K562 (cell line): Measurements from ENCODE around the gene AMTN. TPM values are rescaled to one million over a fixed set of nuclear protein-coding genes. Genes with fewer than 3 reads are reported as not detected.

Experiments used
- ATAC-seq: fragments of 200-7000 bp; cut with Tn5 transposase; 3 replicates; pipeline ENCODE4 v1.9.1; 2020; ENCODE audit warnings: moderate library complexity
- BruUV-seq: library from RNA; stranded (reverse); fragments of 400-500 nt; replicated peaks from 2 replicates; lab custom pipeline; 2021; lab: Mats Ljungman, UMichigan
- CTCF ChIA-PET: fragments of 300-600 bp; formaldehyde crosslinking; extraction: SDS; loops from one replicate; lab custom pipeline; 2021; ENCODE audit warnings: low intra/inter-chr PET ratio; lab: Yijun Ruan, JAX
- POLR2A ChIA-PET: fragments of 300-600, 350-650 bp; sonication (Branson Sonifier 250); formaldehyde crosslinking; extraction: SDS; loops from one replicate; lab custom pipeline; 2021; ENCODE audit warnings: antibody characterized with exemption, inconsistent platforms; lab: Yijun Ruan, JAX
- DNase-seq, 4 experiments: peaks; one replicate each; pipeline versions ENCODE4 v3.0.0 to v3.0.0-alpha.2; 2011 to 2018; ENCODE audit warnings: low spot score in 3 of 4, mixed read lengths in 3 of 4; ENCODE audit errors: extremely low read depth in 1 of 4
- FAIRE-seq: peaks from 2 replicates; lab custom pipeline; 2011; peaks lifted over from hg19 to GRCh38; lab: Jason Lieb, UNC
- H2AFZ ChIP-seq: 2 replicates; pipeline ENCODE4 v1.6.0; 2011; ENCODE audit warnings: low read depth, low read length, control low read depth, inconsistent platforms
- H3K27ac ChIP-seq: fragments of 200-600 bp; 3 replicates; pipeline ENCODE4 v1.8.0; 2011; ENCODE audit warnings: low read depth, mild to moderate bottlenecking, control low read depth, inconsistent platforms, low read length, moderate library complexity, mixed read lengths; ENCODE audit errors: extremely low read depth
- H3K27me3 ChIP-seq, 2 experiments: fragments of 300-600 bp in 1 of 2; 2 replicates in 1 of 2; 3 replicates in 1 of 2; pipeline versions ENCODE4 v1.6.0 to v1.8.0; 2011; ENCODE audit warnings: inconsistent platforms in 2 of 2, low read length in 2 of 2, mild to moderate bottlenecking in 1 of 2, mixed read lengths in 1 of 2, moderate library complexity in 1 of 2; ENCODE audit not compliant: control insufficient read depth in 2 of 2, insufficient read depth in 2 of 2
- H3K36me3 ChIP-seq: fragments of 300-600 bp; 3 replicates; pipeline ENCODE4 v1.8.0; 2011; ENCODE audit warnings: mild to moderate bottlenecking, low read length, inconsistent platforms; ENCODE audit not compliant: control insufficient read depth, insufficient read depth
- H3K4me1 ChIP-seq, 2 experiments: fragments of 200-600 bp in 1 of 2; replicated peaks in 1 of 2; 2 replicates in 1 of 2; 3 replicates in 1 of 2; pipeline versions ENCODE4 v1.5.1 to v1.8.0; 2011; ENCODE audit warnings: inconsistent platforms in 2 of 2, low read length in 2 of 2, mild to moderate bottlenecking in 1 of 2, mixed read lengths in 1 of 2, moderate library complexity in 1 of 2; ENCODE audit not compliant: control insufficient read depth in 2 of 2, insufficient read depth in 2 of 2
- H3K4me2 ChIP-seq: 2 replicates; pipeline ENCODE4 v1.6.1; 2011; ENCODE audit warnings: low read length, control low read depth, inconsistent platforms, mixed read lengths; ENCODE audit not compliant: insufficient read depth
- H3K4me3 ChIP-seq: fragments of 200-600 bp; sonication (generic), shearing (Covaris generic); 2 replicates; pipeline ENCODE4 v1.5.1; 2016; ENCODE audit warnings: control low read depth, inconsistent platforms
- H3K79me2 ChIP-seq: fragments of 200-600 bp; 3 replicates; pipeline ENCODE4 v1.8.0; 2011; ENCODE audit warnings: low read length, inconsistent platforms; ENCODE audit not compliant: control insufficient read depth, insufficient read depth
- H3K9ac ChIP-seq, 2 experiments: 2 replicates each; pipeline versions ENCODE4 v1.6.0 to v1.6.1; 2011; ENCODE audit warnings: low read depth in 2 of 2, low read length in 2 of 2, control low read depth in 1 of 2, inconsistent platforms in 1 of 2, mild to moderate bottlenecking in 1 of 2, mixed read lengths in 1 of 2; ENCODE audit not compliant: insufficient read depth in 1 of 2
- H3K9me1 ChIP-seq: one replicate; pipeline ENCODE4 v1.6.0; 2011; ENCODE audit warnings: inconsistent platforms, mild to moderate bottlenecking, low read length, moderate library complexity; ENCODE audit not compliant: control insufficient read depth, insufficient read depth
- H3K9me3 ChIP-seq: replicated peaks from 2 replicates; pipeline ENCODE4 v1.5.1; 2011; ENCODE audit warnings: low read depth, low read length, inconsistent platforms; ENCODE audit not compliant: control insufficient read depth, insufficient read depth
- H4K20me1 ChIP-seq: replicated peaks from 2 replicates; pipeline ENCODE4 v1.6.1; 2011; ENCODE audit warnings: low read length, inconsistent platforms, mixed read lengths; ENCODE audit not compliant: control insufficient read depth, insufficient read depth
- CCNT2 ChIP-seq: IDR thresholded peaks from 2 replicates; pipeline ENCODE4 v1.6.1; 2011; ENCODE audit warnings: borderline replicate concordance, low read depth, mild to moderate bottlenecking, moderate library complexity, mixed read lengths, low read length; ENCODE audit not compliant: insufficient read length; ENCODE audit errors: extremely low read depth
- ELF2 ChIP-seq: fragments of 250-450 bp; sonication (Bioruptor Pico); IDR thresholded peaks from 2 replicates; pipeline ENCODE4 v1.5.0; 2021; ENCODE audit warnings: mild to moderate bottlenecking
- HNRNPUL1 ChIP-seq: fragments of 200-400 bp; formaldehyde crosslinking; IDR thresholded peaks from 2 replicates; pipeline ENCODE4 v1.6.1; 2017; ENCODE audit warnings: low read length
- KAT2B ChIP-seq: IDR thresholded peaks from one replicate; pipeline ENCODE4 v1.6.1; 2012; ENCODE audit warnings: low read depth, mild to moderate bottlenecking, control low read depth, inconsistent platforms, low read length, moderate library complexity
- MTF1 ChIP-seq: fragments of 250-450 bp; sonication (Bioruptor Pico); IDR thresholded peaks from 2 replicates; pipeline ENCODE4 v1.9.0; 2021; ENCODE audit warnings: moderate library complexity, mild to moderate bottlenecking, inconsistent platforms, borderline replicate concordance
- TAF15 ChIP-seq: fragments of 200-400 bp; formaldehyde crosslinking; IDR thresholded peaks from 2 replicates; pipeline ENCODE4 v1.6.1; 2017; ENCODE audit warnings: mild to moderate bottlenecking, low read depth, low read length, moderate library complexity
- TEAD1 ChIP-seq, 2 experiments: fragments of 450-650 bp in 1 of 2; sonication (generic) in 1 of 2; formaldehyde crosslinking; IDR thresholded peaks; 2 replicates each; pipeline versions ENCODE4 v1.4.0 to v1.8.0; 2020 to 2022; ENCODE audit warnings: mild to moderate bottlenecking in 2 of 2, missing genetic modification reagents in 1 of 2
- WHSC1 ChIP-seq: IDR thresholded peaks from one replicate; pipeline ENCODE4 v1.6.1; 2012; ENCODE audit warnings: low read length, control low read depth, inconsistent platforms
- ZNF511 ChIP-seq: sonication (generic); formaldehyde crosslinking; IDR thresholded peaks from 2 replicates; pipeline ENCODE4 v1.8.0; 2022; ENCODE audit warnings: mild to moderate bottlenecking, missing genetic modification reagents
- WGBS: fragments of 100-300 bp; shearing (Covaris generic); methylation state at CpG from one replicate; pipeline ENCODE4 v1.1.6; 2016; ENCODE audit warnings: low coverage, mixed read lengths; ENCODE audit not compliant: insufficient coverage; ENCODE audit errors: missing lambda C conversion rate; 5-methylcytosine and 5-hydroxymethylcytosine counted together
- in situ Hi-C: fragments of 300-500 bp; cut with MboI; formaldehyde crosslinking; loops from 4 replicates; pipeline ENCODE4 v1.15.0; 2018; ENCODE audit warnings: inconsistent platforms, mixed read lengths
- intact Hi-C: fragments of 100-400 bp; cut with micrococcal nuclease; formaldehyde crosslinking; loops from 2 replicates; pipeline ENCODE4 v1.14.2; 2022
- polyA plus RNA-seq, 8 experiments: library from polyadenylated mRNA; depleted of rRNA in 4 of 8; stranded (reverse) in 5 of 8; unstranded in 3 of 8; fragments of >200 nt; fragmentation: Nextera tagmentation in 2 of 8; fragmentation: Illumina TruSeq in 1 of 8; extraction: Ambion mirVana in 2 of 8; extraction: Trizol in 1 of 8; gene quantifications; 2 replicates each; pipeline versions ENCODE4 v1.2.1 to v1.2.3, GENCODE V29; 2011 to 2014; ENCODE audit warnings: inconsistent platforms in 1 of 8, missing spikeins in 1 of 8
- total RNA-seq, 7 experiments: library from RNA; depleted of rRNA in 6 of 7; stranded (reverse); fragments of >200 nt in 6 of 7; fragmentation: Illumina TruSeq in 2 of 7; extraction: Trizol in 2 of 7; gene quantifications; 2 replicates each; pipeline versions ENCODE4 v1.2.1 to v1.2.3, GENCODE V29; 2011 to 2021; ENCODE audit warnings: low replicate concordance in 1 of 7

Gene AMTN
- total and polyA plus RNA-seq, 9 of the 15 experiments (the other 6 are each of a cell fraction or from before 2014, with no cell fraction given), result not detected

GRCh38 chr4:70577220-70577927 is 59.0 kb downstream of the AMTN start:
- no peaks in the 10 kb centered on the region for H4K20me1 ChIP-seq
- H3K4me3 ChIP-seq, result no peak overlapping the region
- no peak overlapping the region for H3K4me2 ChIP-seq
- no peak for FAIRE-seq
- intact Hi-C loops, result no loop called here
- H3K79me2 ChIP-seq, result no peaks in the 10 kb centered on the region
- no peak overlapping the region for H3K27ac ChIP-seq
- ChIA-PET POLR2A (interaction anchor here (0.6 kb wide), 1 partner anchor 31 kb away, joined by 3 read pairs; no protein-coding TSS in a partner anchor), CTCF (no interaction called here)
- H3K9me1 ChIP-seq, result no peaks in the 10 kb centered on the region
- 0% methylated on average over 6 of the region's 6 CpGs for WGBS
- ATAC-seq, result no peak
- no peaks in the 10 kb centered on the region for H3K36me3 ChIP-seq
- H3K4me1 ChIP-seq, result no peaks in the 10 kb centered on the region
- H3K27me3 ChIP-seq, result no peaks in the 10 kb centered on the region
- no peaks in the 10 kb centered on the region for H3K9me3 ChIP-seq
- BruUV-seq, result no TSS peak
- H2AFZ ChIP-seq, result no peak overlapping the region
- TF ChIP-seq TAF15, result no peak
- TF ChIP-seq ZNF511 (CRISPR knock-in tag), result no peak
- no peak for TF ChIP-seq CCNT2
- TF ChIP-seq HNRNPUL1, result no peak
- no peak for TF ChIP-seq TEAD1 (CRISPR knock-in tag; IDR thresholded peaks at IDR 0.05)
- TF ChIP-seq MTF1 (CRISPR knock-in tag), result no peak
- no peak for TF ChIP-seq WHSC1
- TF ChIP-seq KAT2B, result no peak
- no peak for TF ChIP-seq ELF2 (CRISPR knock-in tag)
- in situ Hi-C loops, result no loop called here
- no peak overlapping the region for H3K9ac ChIP-seq
- no peak for DNase-seq
